Gastroesophageal sphincter (tissue), 4 donors: ENCODE results near the gene CDC5L. TPM values are rescaled to one million over a fixed set of nuclear protein-coding genes. Genes with fewer than 3 reads are reported as not detected.

Experiments used
- ATAC-seq: fragments of 150-250 bp; one replicate; pipeline ENCODE4 v1.9.1; 2016; ENCODE audit warnings: mild to moderate bottlenecking, moderate library complexity
- H3K27ac ChIP-seq, 4 donors: fragments of 200-600 bp; sonication (generic) in 3 of 4; 1 replicate in 3 of 4; 2 replicates in 1 of 4; pipeline ENCODE4 v1.5.1; 2016 to 2019
- H3K27me3 ChIP-seq: fragments of 200-600 bp; sonication (generic); one replicate; pipeline ENCODE4 v1.5.1; 2019
- H3K36me3 ChIP-seq, 2 donors: fragments of 200-600 bp; sonication (generic); one replicate each; pipeline ENCODE4 v1.5.1; 2019; ENCODE audit warnings: control low read depth in 1 of 2
- H3K4me1 ChIP-seq, 3 donors: fragments of 200-600 bp; sonication (generic); 1 replicate in 2 of 3; 2 replicates in 1 of 3; pipeline ENCODE4 v1.5.1; 2016 to 2019; ENCODE audit warnings: control low read depth in 2 of 3
- H3K4me3 ChIP-seq, 2 donors: fragments of 200-600 bp; sonication (generic); one replicate each; pipeline ENCODE4 v1.5.1; 2019; ENCODE audit warnings: mild to moderate bottlenecking in 1 of 2, moderate library complexity in 1 of 2
- H3K9me3 ChIP-seq, 3 donors: fragments of 200-600 bp; sonication (generic); one replicate each; pipeline ENCODE4 v1.5.1; 2017 to 2019; ENCODE audit warnings: control low read depth in 2 of 3
- CTCF ChIP-seq, 4 experiments: fragments of 200-600 bp in 2 of 4; fragments of 450-650 bp in 2 of 4; sonication (generic) in 1 of 4; IDR thresholded peaks; one replicate each; pipeline ENCODE4 v1.5.1; 2017 to 2019; ENCODE audit warnings: antibody characterized with exemption in 4 of 4, mild to moderate bottlenecking in 2 of 4, moderate library complexity in 2 of 4
- EP300 ChIP-seq: sonication (generic); formaldehyde crosslinking; IDR thresholded peaks from one replicate; pipeline ENCODE4 v1.6.1; 2017; ENCODE audit warnings: antibody characterized with exemption, mild to moderate bottlenecking
- POLR2A ChIP-seq, 2 donors: fragments of 450-650 bp; IDR thresholded peaks; one replicate each; pipeline ENCODE4 v1.6.1; 2017; ENCODE audit warnings: antibody characterized with exemption in 2 of 2, mild to moderate bottlenecking in 2 of 2, moderate library complexity in 1 of 2
- POLR2AphosphoS5 ChIP-seq: sonication (generic); formaldehyde crosslinking; IDR thresholded peaks from one replicate; pipeline ENCODE4 v1.6.1; 2017; ENCODE audit warnings: antibody characterized with exemption
- WGBS, 2 donors: methylation state at CpG; one replicate each; pipeline ENCODE4 v1.1.5; 2018; ENCODE audit warnings: low coverage in 1 of 2; 5-methylcytosine and 5-hydroxymethylcytosine counted together
- total RNA-seq, 4 donors: library from RNA; depleted of rRNA; stranded (reverse); fragments of >200 nt; gene quantifications; one replicate each; pipeline ENCODE4 v1.1.0, GENCODE V29; 2016

CDC5L gene
- total RNA-seq, 4 donors from 2014 or later, result 23.3 to 32.1 (median 28.5) TPM

DNA sequence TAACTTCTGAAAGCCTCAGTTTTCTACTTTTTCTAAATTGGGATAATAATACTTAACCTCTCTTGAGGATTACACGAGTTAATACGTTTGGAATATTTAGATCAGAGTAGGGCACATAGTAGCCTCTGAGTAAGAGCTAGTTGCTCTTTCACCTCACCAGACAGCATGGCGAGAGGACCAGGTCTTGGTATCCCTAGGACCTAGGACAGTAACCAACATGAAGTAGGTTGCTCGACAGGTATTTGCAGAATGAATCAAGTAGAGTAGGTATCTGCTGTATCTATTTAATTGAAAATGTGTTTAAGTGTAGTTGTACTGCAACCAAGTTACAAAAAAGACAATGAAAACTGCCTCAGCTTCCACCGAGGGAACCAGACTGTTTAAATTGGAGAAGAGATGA, 1.4 kb downstream of the CDC5L start:
- WGBS, 2 donors, result 35 to 70% methylated on average over 3 to 5 of the region's 5 CpGs

DNA sequence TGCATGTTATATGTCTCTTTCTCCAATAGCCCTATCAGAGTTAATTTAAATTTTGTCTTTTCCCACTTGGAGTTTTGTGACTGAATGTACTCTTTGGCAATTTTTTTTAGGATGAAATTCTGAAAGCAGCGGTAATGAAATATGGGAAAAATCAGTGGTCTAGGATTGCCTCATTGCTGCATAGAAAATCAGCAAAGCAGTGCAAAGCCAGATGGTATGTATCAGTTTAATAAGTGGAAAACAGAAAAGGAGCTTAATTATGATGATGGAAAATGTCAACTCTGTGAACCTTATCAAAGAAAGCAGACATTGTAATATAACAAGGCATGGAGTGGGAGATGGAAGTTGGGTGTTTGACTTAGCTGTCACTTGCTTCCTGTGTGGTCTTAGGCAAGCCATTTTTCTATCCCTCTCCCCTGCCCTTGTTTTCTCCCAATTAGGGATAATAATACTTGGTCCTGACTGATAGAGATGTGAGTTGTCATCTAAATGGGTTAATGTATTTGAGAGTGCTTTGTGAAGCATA, 2.7 kb downstream of the CDC5L start:
- 25% methylated on average over 1 of the region's 1 CpG; no CpG with 5 or more reads in 1 of the 2 donors for WGBS, 2 donors
- H3K27me3 ChIP-seq, result no peaks in the 10 kb centered on the region
- H3K9me3 ChIP-seq, result no peaks in the 10 kb centered on the region
- no peak for ATAC-seq
- no peak overlapping the region for H3K4me3 ChIP-seq
- TF ChIP-seq POLR2AphosphoS5 (no peak), POLR2A (IDR thresholded peaks at IDR 0.05) (no peak), EP300 (no peak), CTCF (IDR thresholded peaks at IDR 0.05) (no peak)
- no peak overlapping the region for H3K27ac ChIP-seq
- H3K4me1 ChIP-seq, result peaks cover 14 to 35% (median 16%) of the 10 kb centered on the region in 3 donors
- H3K36me3 ChIP-seq, result peaks cover 9 to 46% of the 10 kb centered on the region in 2 donors

More for the DNA sequence above, 1.4 kb downstream of the CDC5L start:
- Histone ChIP-seq H3K4me3 (peak overlapping the region; percentile 72 to 73), H3K27me3 (no peaks in the 10 kb centered on the region), H3K36me3 (peaks cover 5 to 33% of the 10 kb centered on the region in 2 donors), H3K4me1 (peaks cover 14 to 35% (median 16%) of the 10 kb centered on the region in 3 donors), H3K27ac (no peak overlapping the region), H3K9me3 (no peaks in the 10 kb centered on the region)
- ATAC-seq, result no peak
- TF ChIP-seq EP300 (no peak), CTCF (IDR thresholded peaks at IDR 0.05) (no peak), POLR2AphosphoS5 (no peak), POLR2A (IDR thresholded peaks at IDR 0.05) (no peak)

GRCh38 chr6:44395501-44395900, 8.0 kb downstream of the CDC5L start:
- Histone ChIP-seq H3K36me3 (peaks cover 12 to 87% of the 10 kb centered on the region in 2 donors), H3K9me3 (no peaks in the 10 kb centered on the region), H3K27ac (no peak overlapping the region), H3K4me1 (peaks cover 0 to 42% (median 5%) of the 10 kb centered on the region in 3 donors), H3K4me3 (no peak overlapping the region), H3K27me3 (no peaks in the 10 kb centered on the region)
- TF ChIP-seq CTCF (IDR thresholded peaks at IDR 0.05), result no peak
- TF ChIP-seq EP300, result no peak
- TF ChIP-seq POLR2A (IDR thresholded peaks at IDR 0.05), result no peak
- no peak for TF ChIP-seq POLR2AphosphoS5
- no peak for ATAC-seq
- 72 to 89% methylated on average over 1 to 2 of the region's 2 CpGs for WGBS, 2 donors

DNA sequence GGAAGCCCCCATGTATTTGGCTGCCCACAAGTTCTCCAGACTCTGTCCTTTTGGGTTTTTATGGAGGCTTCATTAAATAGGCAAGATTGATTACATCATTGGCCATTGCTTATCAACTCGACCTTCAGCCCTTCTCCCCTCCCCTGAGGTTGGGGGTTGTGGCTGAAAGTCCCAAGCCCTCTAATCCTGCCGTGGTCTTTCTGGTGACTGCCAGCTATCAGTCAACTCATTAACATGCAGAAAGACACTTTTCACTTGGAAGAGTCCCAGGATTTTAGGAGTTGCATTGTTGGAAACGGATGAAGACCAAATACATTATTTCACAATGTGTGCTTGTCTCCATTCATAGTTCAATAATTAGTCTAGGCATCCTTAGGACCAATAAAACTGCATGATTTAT, 9.5 kb downstream of the CDC5L start:
- TF ChIP-seq POLR2AphosphoS5, result no peak
- no peak for TF ChIP-seq POLR2A (IDR thresholded peaks at IDR 0.05)
- TF ChIP-seq EP300, result no peak
- TF ChIP-seq CTCF (IDR thresholded peaks at IDR 0.05), result no peak
- Histone ChIP-seq H3K27me3 (no peaks in the 10 kb centered on the region), H3K4me3 (no peak overlapping the region), H3K9me3 (no peaks in the 10 kb centered on the region), H3K36me3 (peaks cover 12 to 83% of the 10 kb centered on the region in 2 donors), H3K27ac (no peak overlapping the region), H3K4me1 (peaks cover 0 to 49% (median 5%) of the 10 kb centered on the region in 3 donors)
- WGBS, 2 donors, result 66 to 81% methylated on average over 3 of the region's 3 CpGs
- no peak for ATAC-seq
